ENCODE data around the gene NTSR1.

The NTSR1 gene

DNA sequence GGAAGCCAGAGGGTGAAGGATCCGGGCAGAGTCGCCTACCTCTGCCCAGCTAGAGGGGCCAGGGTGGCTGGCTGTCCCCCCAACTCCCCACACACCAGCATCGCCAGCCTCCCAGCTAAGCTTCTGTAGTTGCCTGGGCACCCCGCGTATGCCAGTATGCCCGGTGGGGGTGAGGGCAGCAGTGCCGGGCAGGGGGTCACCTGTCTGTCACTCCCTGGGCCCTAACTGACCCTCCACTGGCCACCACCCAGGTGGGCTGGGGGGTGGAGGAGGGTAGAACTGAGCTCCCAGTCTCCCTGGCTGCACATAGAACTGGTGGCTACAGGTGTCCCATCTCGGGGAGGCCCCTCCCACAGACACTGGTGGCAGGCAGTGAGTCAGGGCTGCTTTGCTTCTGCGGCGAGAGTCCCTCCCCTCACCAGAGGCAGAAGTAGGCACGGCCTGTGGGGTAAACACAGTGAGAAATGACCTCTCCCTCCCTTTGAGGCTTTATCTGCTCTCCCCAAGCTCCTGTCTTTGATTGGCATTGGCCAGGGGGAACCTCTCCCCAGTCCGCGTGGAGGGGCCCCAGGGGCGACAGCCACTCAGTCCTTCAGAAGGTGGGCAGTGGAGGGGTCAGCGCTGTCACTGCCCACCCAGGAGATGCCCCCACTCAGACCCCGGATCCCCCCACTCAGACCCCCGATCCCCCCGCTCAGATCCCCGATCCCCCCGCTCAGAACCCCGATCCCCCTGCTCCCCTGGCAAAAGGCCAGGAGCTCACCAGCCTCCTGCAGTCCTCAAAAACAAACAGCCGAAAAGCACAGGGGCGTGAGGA is 2.5 kb downstream of the NTSR1 start:
- in situ Hi-C loops (cut with MboI; ENCODE audit: low sequenced_read_pairs, unreplicated experiment), result no loop called here
- no peak for DNase-seq (ENCODE audit: low spot score)
- TF ChIP-seq, protein P1, sequence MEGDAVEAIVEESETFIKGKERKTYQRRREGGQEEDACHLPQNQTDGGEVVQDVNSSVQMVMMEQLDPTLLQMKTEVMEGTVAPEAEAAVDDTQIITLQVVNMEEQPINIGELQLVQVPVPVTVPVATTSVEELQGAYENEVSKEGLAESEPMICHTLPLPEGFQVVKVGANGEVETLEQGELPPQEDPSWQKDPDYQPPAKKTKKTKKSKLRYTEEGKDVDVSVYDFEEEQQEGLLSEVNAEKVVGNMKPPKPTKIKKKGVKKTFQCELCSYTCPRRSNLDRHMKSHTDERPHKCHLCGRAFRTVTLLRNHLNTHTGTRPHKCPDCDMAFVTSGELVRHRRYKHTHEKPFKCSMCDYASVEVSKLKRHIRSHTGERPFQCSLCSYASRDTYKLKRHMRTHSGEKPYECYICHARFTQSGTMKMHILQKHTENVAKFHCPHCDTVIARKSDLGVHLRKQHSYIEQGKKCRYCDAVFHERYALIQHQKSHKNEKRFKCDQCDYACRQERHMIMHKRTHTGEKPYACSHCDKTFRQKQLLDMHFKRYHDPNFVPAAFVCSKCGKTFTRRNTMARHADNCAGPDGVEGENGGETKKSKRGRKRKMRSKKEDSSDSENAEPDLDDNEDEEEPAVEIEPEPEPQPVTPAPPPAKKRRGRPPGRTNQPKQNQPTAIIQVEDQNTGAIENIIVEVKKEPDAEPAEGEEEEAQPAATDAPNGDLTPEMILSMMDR (IDR thresholded peaks at IDR 0.05; ENCODE audit: borderline replicate concordance, control extremely low read depth, extremely low read depth, insufficient read depth, missing control alignments), result no peak

DNA sequence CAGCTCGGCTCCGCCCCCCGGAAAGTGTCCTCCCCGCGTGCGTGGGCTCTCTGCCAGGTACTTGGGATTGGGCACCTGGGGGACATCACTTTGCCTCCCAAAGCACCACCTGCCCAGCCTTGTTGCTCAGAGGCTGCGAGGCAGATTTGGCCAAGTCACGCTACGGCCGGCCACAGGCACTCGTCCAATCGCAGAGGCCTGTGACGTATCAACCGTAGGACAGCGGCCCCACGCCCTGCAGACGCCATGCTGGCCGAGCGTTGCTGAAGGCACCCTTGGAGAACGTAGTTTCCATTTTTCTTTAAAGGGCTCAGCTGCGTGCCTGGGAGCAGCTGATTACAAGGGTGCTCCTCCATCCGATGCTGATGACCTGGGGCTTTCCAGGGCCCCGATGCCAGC is 3.1 kb downstream of the NTSR1 start:
- TF ChIP-seq, protein P1 (IDR thresholded peaks at IDR 0.05; ENCODE audit: borderline replicate concordance, control extremely low read depth, extremely low read depth, insufficient read depth, missing control alignments), result no peak
- in situ Hi-C loops (cut with MboI; ENCODE audit: low sequenced_read_pairs, unreplicated experiment), result no loop called here
- no peak for DNase-seq (ENCODE audit: low spot score)

DNA sequence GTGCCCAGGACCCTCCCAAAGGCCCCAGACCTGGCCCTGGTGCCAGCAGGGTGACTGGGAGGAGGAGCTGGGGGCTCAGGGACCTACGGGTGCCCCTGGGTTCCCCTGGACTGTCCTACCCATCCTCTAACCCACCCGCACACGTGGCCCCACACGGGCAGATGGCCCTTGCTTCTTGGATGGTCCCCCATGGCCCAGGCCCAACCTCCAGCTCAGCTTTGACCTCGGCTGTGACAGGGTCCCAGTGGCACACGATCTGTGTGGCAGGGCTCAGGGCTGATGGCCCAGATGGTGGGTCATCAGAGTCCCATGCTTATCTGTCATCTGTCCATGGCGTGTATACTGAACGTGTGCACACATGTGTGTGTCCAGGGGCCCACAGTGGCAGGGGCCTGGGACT is 4.0 kb downstream of the NTSR1 start:
- no peak for DNase-seq (ENCODE audit: low spot score)
- TF ChIP-seq, protein P1 (IDR thresholded peaks at IDR 0.05; ENCODE audit: borderline replicate concordance, control extremely low read depth, extremely low read depth, insufficient read depth, missing control alignments), result no peak
- in situ Hi-C loops (cut with MboI; ENCODE audit: low sequenced_read_pairs, unreplicated experiment), result no loop called here

DNA sequence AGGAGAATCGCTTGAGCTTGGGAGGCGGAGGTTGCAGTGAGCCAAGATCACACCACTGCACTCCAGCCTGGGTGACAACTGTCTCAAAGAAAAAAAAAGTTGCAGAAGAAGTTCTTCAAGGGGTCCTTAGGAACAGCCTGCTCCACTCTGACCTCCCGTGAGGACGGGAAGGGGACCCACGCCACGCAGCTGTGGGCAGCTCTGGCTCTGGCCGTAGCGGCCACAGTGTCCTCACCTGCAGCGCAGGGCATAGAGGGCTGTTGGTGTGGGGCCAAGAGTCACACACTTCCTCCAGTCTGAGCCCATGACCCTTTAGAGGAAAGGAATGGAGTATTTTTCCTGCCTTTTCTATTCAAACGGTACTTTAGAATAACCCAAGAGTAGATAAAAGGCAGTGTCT is 5.4 kb downstream of the NTSR1 start:
- TF ChIP-seq, protein P1 (IDR thresholded peaks at IDR 0.05; ENCODE audit: borderline replicate concordance, control extremely low read depth, extremely low read depth, insufficient read depth, missing control alignments), result no peak
- in situ Hi-C loops (cut with MboI; ENCODE audit: low sequenced_read_pairs, unreplicated experiment), result no loop called here

DNA sequence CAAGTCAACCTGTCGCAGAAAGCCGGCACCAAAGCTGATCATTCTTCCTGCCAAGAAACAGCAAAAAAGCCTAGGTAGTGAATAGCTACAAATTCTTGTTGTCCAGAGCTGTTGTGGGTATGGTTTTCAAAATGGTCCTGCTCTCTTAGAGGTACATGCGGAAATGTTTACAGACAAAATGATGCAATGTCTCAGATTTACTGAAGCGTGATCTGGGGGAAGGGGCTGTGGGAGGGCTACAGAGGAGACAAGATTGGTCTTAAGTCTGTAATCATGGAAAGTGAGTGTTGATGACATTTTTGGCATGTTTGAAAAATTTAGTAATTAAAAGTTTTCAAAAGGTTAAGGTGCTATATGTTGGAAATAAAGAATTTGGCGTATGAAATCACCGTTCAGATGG is 6.2 kb downstream of the NTSR1 start:
- in situ Hi-C loops (cut with MboI; ENCODE audit: low sequenced_read_pairs, unreplicated experiment), result no loop called here
- TF ChIP-seq, protein P1 (IDR thresholded peaks at IDR 0.05; ENCODE audit: borderline replicate concordance, control extremely low read depth, extremely low read depth, insufficient read depth, missing control alignments), result no peak
- no peak for DNase-seq (ENCODE audit: low spot score)

More for the DNA sequence above, 5.4 kb downstream of the NTSR1 start:
- no peak for DNase-seq (ENCODE audit: low spot score)

DNA sequence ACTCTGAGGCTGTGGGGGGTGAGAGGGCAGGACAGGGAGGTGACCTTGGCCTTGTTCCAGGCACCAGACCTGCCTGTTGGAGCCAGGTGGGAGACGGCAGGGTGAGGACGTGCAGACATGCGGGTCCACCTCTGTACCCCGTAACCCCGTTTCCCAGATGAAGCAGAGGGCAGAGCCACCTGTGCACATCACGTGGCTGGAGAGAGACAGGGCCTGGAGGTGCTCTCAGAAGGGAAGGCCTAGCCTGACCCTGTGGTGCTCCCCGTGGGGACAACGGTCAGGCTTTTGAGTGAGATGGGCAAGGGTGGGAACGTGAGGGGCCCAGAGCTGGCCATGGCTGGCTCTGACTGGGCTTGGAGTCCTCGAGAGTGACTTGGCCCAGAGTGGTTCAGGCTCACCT is 6.6 kb downstream of the NTSR1 start:
- in situ Hi-C loops (cut with MboI; ENCODE audit: low sequenced_read_pairs, unreplicated experiment), result no loop called here
- TF ChIP-seq, protein P1 (IDR thresholded peaks at IDR 0.05; ENCODE audit: borderline replicate concordance, control extremely low read depth, extremely low read depth, insufficient read depth, missing control alignments), result no peak
- DNase-seq (ENCODE audit: low spot score), result no peak

Data from GM13976 (cell line).